Prostate gland (tissue), 2 donors: Measurements from ENCODE around the gene ENDOV. TPM values are rescaled to one million over a fixed set of nuclear protein-coding genes. Genes with fewer than 3 reads are reported as not detected.

Experiments used
- DNase-seq: peaks from one replicate; pipeline ENCODE4 v3.0.0-alpha.2; 2019; ENCODE audit warnings: low spot score
- H3K27ac ChIP-seq, 2 donors: fragments of 200-600 bp; sonication (generic); 2 replicates each; pipeline ENCODE4 v1.5.1; 2017 to 2019
- H3K27me3 ChIP-seq: fragments of 200-600 bp; sonication (generic); replicated peaks from 2 replicates; pipeline ENCODE4 v1.5.1; 2019; ENCODE audit not compliant: insufficient read depth
- H3K36me3 ChIP-seq, 2 donors: fragments of 200-600 bp; sonication (generic); 1 replicate in 1 of 2; 2 replicates in 1 of 2; pipeline versions ENCODE4 v1.5.1 to v1.8.1; 2017 to 2019
- H3K4me1 ChIP-seq: fragments of 200-600 bp; sonication (generic); replicated peaks from 2 replicates; pipeline ENCODE4 v1.5.1; 2019
- H3K4me3 ChIP-seq, 2 donors: fragments of 200-600 bp; sonication (generic); 2 replicates each; pipeline ENCODE4 v1.5.1; 2017 to 2019
- H3K9me3 ChIP-seq: fragments of 200-600 bp; sonication (generic); 2 replicates; pipeline ENCODE4 v1.5.1; 2017
- POLR2A ChIP-seq: fragments of 450-650 bp; IDR thresholded peaks from one replicate; pipeline ENCODE4 v1.6.1; 2016; ENCODE audit warnings: antibody characterized with exemption, mild to moderate bottlenecking
- POLR2AphosphoS5 ChIP-seq: sonication (generic); formaldehyde crosslinking; IDR thresholded peaks from one replicate; pipeline ENCODE4 v1.6.1; 2017; ENCODE audit warnings: antibody characterized with exemption
- WGBS: methylation state at CpG from one replicate; pipeline ENCODE4 v1.1.5; 2018; 5-methylcytosine and 5-hydroxymethylcytosine counted together
- intact Hi-C: fragments of 100-400 bp; cut with DNase I; formaldehyde crosslinking; loops from one replicate; pipeline ENCODE4 v1.14.2; 2022
- total RNA-seq, 2 donors: library from RNA; depleted of rRNA; stranded (reverse); fragments of >200 nt; gene quantifications; one replicate each; pipeline ENCODE4 v1.1.0, GENCODE V29; 2016
- TF ChIP-seq, protein P1 (sequence below), 4 experiments: fragments of 200-600 bp in 2 of 4; fragments of 450-650 bp in 2 of 4; sonication (generic) in 2 of 4; IDR thresholded peaks; 1 replicate in 3 of 4; 2 replicates in 1 of 4; pipeline ENCODE4 v1.5.1; 2016 to 2019; ENCODE audit warnings: antibody characterized with exemption in 4 of 4, mild to moderate bottlenecking in 2 of 4, moderate library complexity in 2 of 4

Gene ENDOV
- total RNA-seq, 2 donors from 2014 or later = 17.0 to 36.9 TPM

DNA sequence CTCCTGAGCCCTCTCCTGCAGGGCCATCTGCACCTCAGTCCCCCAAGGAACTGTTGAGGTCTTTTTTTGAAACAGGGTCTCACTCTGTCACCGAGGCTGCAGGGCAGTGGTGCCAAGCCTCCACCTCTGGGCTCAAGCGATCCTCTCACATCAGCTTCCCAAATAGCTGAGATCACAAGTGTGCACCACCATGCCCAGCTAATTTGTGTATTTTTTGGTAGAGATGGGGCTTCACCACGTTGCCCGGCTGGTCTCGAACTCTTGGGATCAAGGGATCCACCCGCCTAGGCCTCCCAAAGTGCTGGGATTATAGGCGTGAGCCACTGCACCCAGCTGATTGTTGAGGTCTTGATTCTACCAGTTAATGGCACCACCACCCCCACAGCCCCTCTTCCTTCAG, 27.9 kb upstream of the ENDOV start:
- Histone ChIP-seq H3K27ac (no peak overlapping the region), H3K27me3 (no peaks in the 10 kb centered on the region), H3K36me3 (peaks cover 7 to 26% of the 10 kb centered on the region in 2 donors), H3K9me3 (no peaks in the 10 kb centered on the region), H3K4me3 (no peak overlapping the region), H3K4me1 (no peaks in the 10 kb centered on the region)
- no peak for DNase-seq
- WGBS = 97% methylated on average over 7 of the region's 7 CpGs
- intact Hi-C loops = no loop called here
- no peak for TF ChIP-seq POLR2A
- TF ChIP-seq, protein P1, sequence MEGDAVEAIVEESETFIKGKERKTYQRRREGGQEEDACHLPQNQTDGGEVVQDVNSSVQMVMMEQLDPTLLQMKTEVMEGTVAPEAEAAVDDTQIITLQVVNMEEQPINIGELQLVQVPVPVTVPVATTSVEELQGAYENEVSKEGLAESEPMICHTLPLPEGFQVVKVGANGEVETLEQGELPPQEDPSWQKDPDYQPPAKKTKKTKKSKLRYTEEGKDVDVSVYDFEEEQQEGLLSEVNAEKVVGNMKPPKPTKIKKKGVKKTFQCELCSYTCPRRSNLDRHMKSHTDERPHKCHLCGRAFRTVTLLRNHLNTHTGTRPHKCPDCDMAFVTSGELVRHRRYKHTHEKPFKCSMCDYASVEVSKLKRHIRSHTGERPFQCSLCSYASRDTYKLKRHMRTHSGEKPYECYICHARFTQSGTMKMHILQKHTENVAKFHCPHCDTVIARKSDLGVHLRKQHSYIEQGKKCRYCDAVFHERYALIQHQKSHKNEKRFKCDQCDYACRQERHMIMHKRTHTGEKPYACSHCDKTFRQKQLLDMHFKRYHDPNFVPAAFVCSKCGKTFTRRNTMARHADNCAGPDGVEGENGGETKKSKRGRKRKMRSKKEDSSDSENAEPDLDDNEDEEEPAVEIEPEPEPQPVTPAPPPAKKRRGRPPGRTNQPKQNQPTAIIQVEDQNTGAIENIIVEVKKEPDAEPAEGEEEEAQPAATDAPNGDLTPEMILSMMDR (IDR thresholded peaks at IDR 0.05) = no peak
- no peak for TF ChIP-seq POLR2AphosphoS5

DNA sequence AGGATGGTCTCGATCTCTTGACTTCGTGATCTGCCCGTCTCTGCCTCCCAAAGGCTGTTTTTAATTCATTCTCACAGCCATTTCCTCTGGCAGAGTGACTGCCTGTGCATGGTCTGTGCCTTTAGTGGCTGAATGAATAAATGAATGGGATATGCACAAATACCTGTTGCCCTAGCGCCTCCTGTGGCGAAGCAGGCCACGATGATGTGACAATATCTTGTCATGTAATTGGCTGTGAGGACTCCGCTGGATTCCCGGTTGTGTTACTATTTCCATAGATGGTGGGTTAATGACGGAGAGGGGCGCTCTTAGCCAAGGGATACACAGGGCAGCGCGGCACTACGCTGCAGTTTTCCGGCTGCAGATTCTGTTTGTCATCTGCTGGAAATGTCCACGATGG, 26.8 kb upstream of the ENDOV start:
- H3K36me3 ChIP-seq = peaks cover 7 to 26% of the 10 kb centered on the region in 2 donors
- 93% methylated on average over 15 of the region's 15 CpGs for WGBS
- no peak for DNase-seq

DNA sequence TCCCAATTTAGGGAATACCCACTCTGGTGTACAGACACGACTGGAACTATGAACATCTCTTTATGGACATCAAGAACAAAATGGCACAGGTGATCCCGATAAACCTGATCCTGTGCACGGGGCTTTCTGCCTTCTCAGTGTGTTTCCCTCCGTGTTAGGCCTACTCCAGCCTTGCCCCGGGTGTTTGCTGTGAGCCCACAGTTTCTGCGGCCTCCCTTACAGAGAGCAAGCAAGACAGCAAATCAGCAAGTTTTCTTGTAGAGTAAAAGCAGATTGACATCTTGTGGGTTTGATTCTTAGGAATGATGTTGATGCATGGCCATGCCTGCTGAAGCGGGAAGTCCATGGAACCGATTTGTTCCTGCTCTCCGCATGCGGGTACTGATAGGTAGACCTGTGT, 26.4 kb upstream of the ENDOV start:
- Histone ChIP-seq H3K4me3 (no peak overlapping the region), H3K27me3 (no peaks in the 10 kb centered on the region), H3K9me3 (no peaks in the 10 kb centered on the region), H3K27ac (no peak overlapping the region), H3K36me3 (peaks cover 7 to 26% of the 10 kb centered on the region in 2 donors), H3K4me1 (no peaks in the 10 kb centered on the region)
- whole genome bisulfite sequencing = 93% methylated on average over 10 of the region's 10 CpGs
- intact Hi-C loops = no loop called here
- no peak for TF ChIP-seq POLR2A
- TF ChIP-seq, protein P1 (IDR thresholded peaks at IDR 0.05) = no peak
- no peak for TF ChIP-seq POLR2AphosphoS5
- DNase-seq = no peak

More for the DNA sequence above, 26.8 kb upstream of the ENDOV start:
- no peak overlapping the region for H3K4me3 ChIP-seq
- TF ChIP-seq POLR2A = no peak
- no peak for TF ChIP-seq POLR2AphosphoS5
- TF ChIP-seq, protein P1 (IDR thresholded peaks at IDR 0.05) = no peak
- H3K4me1 ChIP-seq = no peaks in the 10 kb centered on the region
- no peaks in the 10 kb centered on the region for H3K27me3 ChIP-seq
- no peak overlapping the region for H3K27ac ChIP-seq
- H3K9me3 ChIP-seq = no peaks in the 10 kb centered on the region
- intact Hi-C loops = no loop called here

DNA sequence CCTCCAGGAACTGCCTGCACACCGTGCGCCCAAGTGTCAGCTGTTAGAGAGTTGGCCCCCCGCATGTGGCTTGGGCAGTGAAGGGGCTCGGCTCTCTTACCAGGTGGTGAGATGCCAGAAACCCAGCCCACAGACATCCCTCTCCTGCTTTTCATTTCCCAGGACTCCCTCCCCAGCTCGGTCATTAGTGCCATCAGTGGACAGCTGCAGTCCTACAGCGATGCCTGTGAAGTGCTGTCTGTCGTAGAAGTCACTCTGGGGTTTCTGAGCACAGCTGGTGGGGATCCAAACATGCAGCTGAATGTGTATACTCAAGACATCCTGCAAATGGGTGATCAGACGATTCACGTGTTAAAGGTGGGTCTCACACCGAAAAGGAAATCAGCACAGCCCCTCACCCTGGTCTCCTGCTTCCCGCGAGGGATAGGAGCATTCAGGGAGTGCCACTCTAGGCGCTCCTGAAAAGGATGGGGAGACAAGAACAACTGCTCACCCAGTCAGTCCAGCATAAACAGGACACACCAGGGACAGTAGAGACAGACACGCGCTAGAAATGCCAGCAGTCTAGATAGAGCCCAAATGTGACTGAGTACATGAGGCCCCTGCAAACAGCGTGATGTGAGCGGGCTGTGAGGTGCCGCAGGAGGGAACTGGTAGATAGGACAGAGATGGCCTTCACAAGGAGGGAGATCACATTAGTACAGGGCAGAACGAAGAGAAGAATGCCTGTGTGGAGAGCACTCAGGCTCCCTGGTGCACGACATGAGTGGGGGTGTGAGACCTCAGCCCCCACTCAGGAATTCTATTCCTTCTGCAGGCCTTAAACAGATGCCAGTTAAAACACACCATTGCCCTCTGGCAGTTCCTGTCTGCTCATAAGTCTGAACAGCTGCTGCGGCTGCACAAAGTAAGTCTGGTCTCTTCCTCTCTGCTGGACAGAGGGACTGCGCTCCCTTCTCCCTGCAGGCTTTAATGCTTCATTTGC, 25.7 kb upstream of the ENDOV start:
- H3K4me1 ChIP-seq = no peaks in the 10 kb centered on the region
- H3K27me3 ChIP-seq = no peaks in the 10 kb centered on the region
- intact Hi-C loops = no loop called here
- peaks cover 7 to 26% of the 10 kb centered on the region in 2 donors for H3K36me3 ChIP-seq
- 89% methylated on average over 22 of the region's 22 CpGs for WGBS
- no peak overlapping the region for H3K4me3 ChIP-seq
- TF ChIP-seq, protein P1 (IDR thresholded peaks at IDR 0.05) = no peak
- TF ChIP-seq POLR2A = no peak
- no peak for TF ChIP-seq POLR2AphosphoS5
- no peaks in the 10 kb centered on the region for H3K9me3 ChIP-seq
- no peak for DNase-seq
- no peak overlapping the region for H3K27ac ChIP-seq
